Right renal cortex interstitium (tissue), 3 donors: ENCODE data around the gene YBX2. TPM values are rescaled to one million over a fixed set of nuclear protein-coding genes. Genes with fewer than 3 reads are reported as not detected.
"Not testable (repeated sequence)": the region's sequence is repeated elsewhere in the genome, so short reads cannot be mapped to it uniquely, and the experiment has no call there.

ENCODE experiments used
- DNase-seq, 3 donors: peaks; one replicate each; pipeline ENCODE4 v3.0.0-alpha.2; 2013; ENCODE audit warnings: low read depth in 3 of 3, low spot score in 2 of 3
- polyA plus RNA-seq, 3 donors: library from polyadenylated mRNA; unstranded; fragments of 120-200 nt; gene quantifications; one replicate each; pipeline ENCODE4 v1.2.1, GENCODE V29; 2013; ENCODE audit not compliant: insufficient read length in 3 of 3

The YBX2 gene
- polyA plus RNA-seq, 3 donors, result 1.8 to 3.1 (median 2.8) TPM

DNA sequence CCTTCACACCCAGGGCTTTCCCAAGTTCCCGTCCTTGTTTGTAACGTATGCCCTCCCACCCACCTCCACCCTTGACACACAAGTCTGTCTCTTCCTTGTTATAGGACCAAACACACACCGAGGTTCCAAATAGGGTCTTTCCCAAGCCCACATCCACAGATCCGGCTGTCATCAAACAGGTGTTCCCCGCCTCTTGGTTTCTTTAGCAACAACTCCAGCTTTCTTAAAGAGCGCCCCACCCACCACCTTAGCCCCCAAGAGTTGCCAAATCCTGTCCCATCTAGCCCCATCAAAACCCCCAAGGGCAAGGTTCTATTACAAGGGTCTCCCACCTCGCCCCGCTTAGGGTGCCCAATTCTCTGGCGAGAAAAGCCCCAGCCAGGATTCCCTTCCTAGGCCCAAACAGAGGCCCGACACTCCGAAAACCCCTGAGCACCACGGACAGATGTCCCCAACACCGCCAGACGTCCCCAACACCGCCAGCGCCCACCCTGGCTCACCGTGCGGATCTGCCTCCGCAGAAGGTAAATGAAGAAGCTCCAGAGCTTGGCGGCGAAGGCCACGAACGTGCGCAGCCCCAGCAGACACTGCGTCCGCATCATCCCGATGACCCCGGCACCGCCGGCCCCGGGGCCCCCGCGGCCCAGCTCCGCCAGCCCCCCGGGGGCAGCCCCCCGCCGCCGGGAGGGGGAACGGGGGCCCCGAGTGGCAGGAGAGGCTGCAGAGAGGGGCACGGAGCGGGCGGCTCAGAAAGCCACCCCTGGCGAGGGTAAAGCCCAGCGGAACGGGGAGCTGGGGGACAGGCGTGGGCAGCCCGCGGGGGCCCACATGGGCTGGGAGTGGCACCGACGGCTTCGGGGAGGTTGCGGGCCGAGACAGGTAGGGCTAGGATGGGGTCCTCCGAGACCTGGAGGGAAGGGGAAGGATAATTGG, 43.5 kb downstream of the YBX2 start:
- no peak for DNase-seq

GRCh38 chr17:7249830-7250229, 44.6 kb downstream of the YBX2 start:
- no peak for DNase-seq

GRCh38 chr17:7249214-7249613, 45.2 kb downstream of the YBX2 start:
- DNase-seq, result no peak

- no peak for DNase-seq
These were observed 45.6 kb downstream of the YBX2 start for GRCh38 chr17:7248796-7249195.

GRCh38 chr17:7246779-7247178, 47.7 kb downstream of the YBX2 start:
- no peak for DNase-seq

DNA sequence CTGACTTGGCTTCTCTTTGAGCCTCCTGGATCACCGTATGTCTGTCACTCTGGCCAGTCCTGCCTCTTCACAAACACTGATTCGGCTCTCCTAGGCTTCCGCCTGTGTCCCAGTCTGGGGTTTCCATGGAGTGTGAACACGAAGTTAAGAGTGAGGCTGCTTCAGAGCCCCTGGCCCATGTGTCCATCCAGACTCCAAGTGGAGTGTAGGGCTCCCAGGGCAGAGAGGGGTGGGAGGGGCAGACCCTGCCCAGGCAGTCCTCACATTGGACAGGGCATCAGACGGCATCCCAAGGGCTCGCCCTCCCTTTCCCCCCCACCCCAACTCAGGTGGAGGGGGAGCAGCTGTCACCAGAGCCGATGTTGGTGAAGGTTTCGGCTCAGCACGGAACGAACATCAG, 50.6 kb downstream of the YBX2 start:
- not testable (repeated sequence) for DNase-seq

- no peak for DNase-seq
These were observed 51.0 kb downstream of the YBX2 start for GRCh38 chr17:7243453-7243729.

GRCh38 chr17:7242717-7243452, 51.6 kb downstream of the YBX2 start:
- peak; percentile 96 to 100 (median 98) for DNase-seq

DNA sequence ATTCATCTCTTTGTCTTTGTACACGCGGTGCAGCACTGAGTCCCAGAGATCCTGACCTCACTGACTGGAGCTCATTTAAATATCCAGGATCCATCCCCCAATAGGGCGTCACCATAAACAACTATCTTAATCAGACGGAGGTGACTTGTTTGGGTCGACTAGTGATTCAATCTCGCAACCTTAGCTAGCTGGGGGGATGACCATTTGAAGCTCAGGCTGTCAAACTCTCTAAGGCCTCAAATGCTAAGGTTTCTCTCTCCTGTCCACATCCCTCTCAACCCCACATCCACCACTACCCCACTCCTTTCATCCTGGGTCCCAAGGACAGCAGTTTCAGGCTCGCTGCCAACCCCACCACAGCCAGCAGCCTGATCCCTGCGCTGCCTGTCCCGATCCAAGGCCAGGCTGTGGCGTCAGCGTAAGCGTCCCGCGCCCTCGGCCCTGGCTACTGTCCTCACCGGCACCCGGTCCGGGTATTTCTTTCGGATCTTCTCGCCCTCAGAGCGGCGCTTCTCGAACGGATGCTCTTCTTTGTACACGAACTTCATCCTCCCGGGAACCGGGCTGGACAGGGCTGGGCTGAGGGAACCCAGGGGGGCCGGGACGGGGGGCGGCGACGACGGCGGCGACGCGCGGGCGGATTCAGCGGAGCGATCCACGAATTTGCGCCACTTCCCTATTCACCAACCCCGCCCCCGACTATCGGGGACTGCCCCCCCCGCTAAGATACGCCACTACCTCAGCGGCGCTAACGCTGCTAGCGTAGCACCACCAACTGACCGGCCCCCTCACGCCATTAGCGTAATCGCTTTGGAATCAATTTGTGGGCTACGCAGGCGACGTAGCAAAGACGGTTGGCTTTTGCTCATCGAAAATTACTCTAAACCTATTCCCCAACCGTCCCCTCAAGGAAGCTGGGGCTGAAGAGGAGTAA, 52.4 kb downstream of the YBX2 start, which contains the start of gene GABARAP:
Gene GABARAP (minus strand): TSS at position 667 of the 934 bp plus-strand sequence. CDS start 119 bp downstream, at position 548.
- peak; percentile 91 to 95 (median 93) for DNase-seq

GRCh38 chr17:7241090-7241733, 53.2 kb downstream of the YBX2 start:
- DNase-seq, result no peak

GRCh38 chr17:7240375-7240774, 54.1 kb downstream of the YBX2 start:
- no peak for DNase-seq

GRCh38 chr17:7239091-7240027, 55.1 kb downstream of the YBX2 start, which contains the start of gene PHF23:
Gene PHF23 (minus strand): TSS chr17:7239457. CDS start chr17:7239279, 178 bp downstream.
- DNase-seq, result peak; percentile 99

DNA sequence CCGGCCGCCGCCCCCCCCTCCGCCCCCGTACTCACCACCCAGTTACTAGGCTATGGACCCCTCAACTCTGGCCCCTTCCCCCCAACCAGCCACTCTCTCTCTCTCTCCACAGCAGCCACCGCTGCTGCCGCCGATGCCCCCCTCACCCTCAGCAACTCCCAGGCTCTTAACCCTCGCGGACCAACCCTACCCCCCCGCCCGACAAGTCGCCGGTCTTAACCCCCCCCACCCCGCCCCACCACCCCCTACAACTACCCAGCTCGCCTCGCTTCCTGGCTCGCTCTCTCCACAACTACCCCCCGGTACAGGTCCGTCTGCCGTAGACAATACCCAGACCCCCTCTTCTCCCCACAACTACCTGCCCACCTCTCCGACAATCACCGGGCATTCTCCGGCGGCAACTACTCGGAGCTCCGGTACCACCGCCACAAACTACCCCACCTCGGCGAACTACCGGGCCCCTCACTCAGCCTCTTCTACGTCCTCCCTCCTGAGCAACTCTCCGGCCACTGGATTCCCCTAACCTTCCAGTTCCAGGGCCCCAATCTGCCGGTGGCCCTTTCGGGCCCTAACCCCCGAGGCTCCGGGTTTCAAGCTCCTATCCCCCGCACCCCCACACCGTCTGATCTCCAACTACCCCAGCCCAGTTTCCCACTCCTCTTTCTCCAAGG, 55.9 kb downstream of the YBX2 start:
- DNase-seq, result no peak

Other genes starting within 250 kb of the YBX2 start
- gene CLEC10A, start 214.4 kb downstream of the YBX2 start, polyA plus RNA-seq, result 1 to 10 TPM; 1.2 to 1.9 (median 1.6) TPM
- gene ASGR2, start 179.8 kb downstream of the YBX2 start, polyA plus RNA-seq, result 1 to 10 TPM; 1.2 to 1.5 (median 1.4) TPM
- 1 to 10 TPM; 5.3 to 6.7 (median 5.7) TPM for gene ASGR1, start 115.3 kb downstream of the YBX2 start, polyA plus RNA-seq
- 10 to 100 TPM; 22.5 to 25.2 (median 22.8) TPM for gene DLG4, start 74.8 kb downstream of the YBX2 start, polyA plus RNA-seq
- gene ACADVL, start 74.7 kb downstream of the YBX2 start, polyA plus RNA-seq, result 100 to 1,000 TPM; 371 to 476 (median 439) TPM
- gene DVL2, start 60.1 kb downstream of the YBX2 start, polyA plus RNA-seq, result 10 to 100 TPM; 44.4 to 52.4 (median 44.8) TPM
- gene PHF23, start 55.2 kb downstream of the YBX2 start, polyA plus RNA-seq, result 10 to 100 TPM; 51.1 to 60.7 (median 53.7) TPM
- 100 to 1,000 TPM; 466 to 495 (median 468) TPM for gene GABARAP, start 52.2 kb downstream of the YBX2 start, polyA plus RNA-seq
- 100 to 1,000 TPM; 142 to 144 (median 142) TPM for gene CTDNEP1, start 42.9 kb downstream of the YBX2 start, polyA plus RNA-seq
- gene ELP5, start 42.4 kb downstream of the YBX2 start, polyA plus RNA-seq, result 10 to 100 TPM; 48.1 to 53.1 (median 51.8) TPM
- 10 to 100 TPM; 37.3 to 47.0 (median 46.1) TPM for gene CLDN7, start 32.2 kb downstream of the YBX2 start, polyA plus RNA-seq
- 1 to 10 TPM; 1.6 to 2.2 (median 2.0) TPM for gene SLC2A4, start 12.9 kb downstream of the YBX2 start, polyA plus RNA-seq
- 100 to 1,000 TPM; 280 to 329 (median 326) TPM for gene EIF5A, start 13.0 kb upstream of the YBX2 start, polyA plus RNA-seq
- 10 to 100 TPM; 85.8 to 96.1 (median 87.8) TPM for gene GPS2, start 20.7 kb upstream of the YBX2 start, polyA plus RNA-seq
- gene NEURL4, start 34.7 kb upstream of the YBX2 start, polyA plus RNA-seq, result 10 to 100 TPM; 23.4 to 27.7 (median 24.7) TPM
- 1 to 10 TPM; 4.6 to 6.0 (median 5.7) TPM for gene ACAP1, start 41.9 kb upstream of the YBX2 start, polyA plus RNA-seq
- gene KCTD11, start 57.5 kb upstream of the YBX2 start, polyA plus RNA-seq, result 10 to 100 TPM; 11.7 to 12.7 (median 11.7) TPM
- not detected for gene TMEM95, start 60.5 kb upstream of the YBX2 start, polyA plus RNA-seq
- gene TNK1, start 86.5 kb upstream of the YBX2 start, polyA plus RNA-seq, result 1 to 10 TPM; 4.4 to 5.2 (median 4.8) TPM
- 10 to 100 TPM; 24.3 to 30.9 (median 28.6) TPM for gene PLSCR3, start 99.9 kb upstream of the YBX2 start, polyA plus RNA-seq
- gene TMEM256, start 109.5 kb upstream of the YBX2 start, polyA plus RNA-seq, result 10 to 100 TPM; 82.4 to 93.2 (median 86.5) TPM
- 10 to 100 TPM; 16.8 to 18.6 (median 18.2) TPM for gene NLGN2, start 113.2 kb upstream of the YBX2 start, polyA plus RNA-seq
- gene SPEM1, start 125.7 kb upstream of the YBX2 start, polyA plus RNA-seq, result not detected
- gene SPEM2, start 131.0 kb upstream of the YBX2 start, polyA plus RNA-seq, result not detected
- gene SPEM3, start 134.2 kb upstream of the YBX2 start, polyA plus RNA-seq, result not detected
- 1 to 10 TPM; 3.6 to 4.4 (median 4.2) TPM for gene TMEM102, start 140.8 kb upstream of the YBX2 start, polyA plus RNA-seq
- gene FGF11, start 144.9 kb upstream of the YBX2 start, polyA plus RNA-seq, result 1 to 10 TPM; 5.5 to 6.8 (median 6.6) TPM
- 10 to 100 TPM; 10.1 to 11.0 (median 10.9) TPM for gene CHRNB1, start 150.4 kb upstream of the YBX2 start, polyA plus RNA-seq
- gene ZBTB4, start 185.0 kb upstream of the YBX2 start, polyA plus RNA-seq, result 10 to 100 TPM; 35.9 to 38.0 (median 37.6) TPM
- gene SLC35G6, start 186.8 kb upstream of the YBX2 start, polyA plus RNA-seq, result under 1 TPM in 1 of 3 donors, not detected in 2; 0.10 TPM
- 100 to 1,000 TPM; 108 to 118 (median 118) TPM for gene POLR2A, start 189.7 kb upstream of the YBX2 start, polyA plus RNA-seq